Endothelial cell of umbilical vein (primary cell): ENCODE results near the gene SSH2. TPM values are rescaled to one million over a fixed set of nuclear protein-coding genes. Genes with fewer than 3 reads are reported as not detected.

ENCODE experiments used
- BruUV-seq: library from RNA; stranded (reverse); fragments of 400-500 nt; replicated peaks from 2 replicates; lab custom pipeline; 2021; lab: Mats Ljungman, UMichigan
- CTCF ChIA-PET: fragments of 300-600, 350-600 bp; sonication (Branson Sonifier 250); formaldehyde crosslinking; loops from one replicate; lab custom pipeline; 2021; ENCODE audit warnings: antibody characterized with exemption, inconsistent platforms; lab: Charles Lee
- POLR2A ChIA-PET: fragments of 300-600, 350-600 bp; sonication (Branson Sonifier 250); formaldehyde crosslinking; loops from one replicate; lab custom pipeline; 2021; ENCODE audit warnings: antibody characterized with exemption, inconsistent platforms; lab: Charles Lee
- DNase-seq: peaks from one replicate; pipeline ENCODE4 v3.0.0-alpha.2; 2011; ENCODE audit warnings: low read depth, low spot score
- FAIRE-seq: peaks from 2 replicates; lab custom pipeline; 2011; peaks lifted over from hg19 to GRCh38; lab: Jason Lieb, UNC
- H2AFZ ChIP-seq: 2 replicates; pipeline ENCODE4 v1.6.0; 2012; ENCODE audit warnings: low read depth, low read length, control low read depth, inconsistent platforms
- H3K27ac ChIP-seq: 2 replicates; pipeline ENCODE4 v1.5.1; 2011; ENCODE audit warnings: low read depth, mild to moderate bottlenecking, control low read depth, low read length, moderate library complexity; ENCODE audit not compliant: insufficient read depth
- H3K27me3 ChIP-seq, 2 experiments: 2 replicates each; pipeline versions ENCODE4 v1.6.0 to v1.6.1; 2011; ENCODE audit warnings: low read length in 2 of 2, mixed read lengths in 1 of 2; ENCODE audit not compliant: control insufficient read depth in 2 of 2, insufficient read depth in 2 of 2
- H3K36me3 ChIP-seq, 2 experiments: 2 replicates in 1 of 2; 3 replicates in 1 of 2; pipeline ENCODE4 v1.5.1; 2011; ENCODE audit warnings: low read length in 2 of 2, mild to moderate bottlenecking in 1 of 2, moderate library complexity in 1 of 2; ENCODE audit not compliant: control insufficient read depth in 2 of 2, insufficient read depth in 2 of 2; ENCODE audit errors: extremely low read depth in 1 of 2
- H3K4me1 ChIP-seq: 3 replicates; pipeline ENCODE4 v1.5.1; 2011; ENCODE audit warnings: mild to moderate bottlenecking, low read length; ENCODE audit not compliant: control insufficient read depth, insufficient read depth; ENCODE audit errors: extremely low read depth
- H3K4me2 ChIP-seq: 2 replicates; pipeline ENCODE4 v1.6.1; 2011; ENCODE audit warnings: low read length, control low read depth, mixed read lengths; ENCODE audit not compliant: insufficient read depth
- H3K4me3 ChIP-seq, 3 experiments: fragments of 200-600 bp in 1 of 3; sonication (generic), shearing (Covaris generic) in 1 of 3; replicated peaks in 1 of 3; 2 replicates each; pipeline ENCODE4 v1.5.1; 2011 to 2016; ENCODE audit warnings: control low read depth in 3 of 3, low read length in 3 of 3, mild to moderate bottlenecking in 2 of 3, inconsistent platforms in 1 of 3, low read depth in 1 of 3, moderate library complexity in 1 of 3; ENCODE audit not compliant: insufficient read depth in 1 of 3
- H3K79me2 ChIP-seq: 2 replicates; pipeline ENCODE4 v1.6.0; 2012; ENCODE audit warnings: low read length, inconsistent platforms; ENCODE audit not compliant: control insufficient read depth, insufficient read depth
- H3K9ac ChIP-seq: replicated peaks from 2 replicates; pipeline ENCODE3; 2011; ENCODE audit warnings: low read length, control low read depth; ENCODE audit not compliant: insufficient read depth; ENCODE audit errors: extremely low read depth
- H3K9me1 ChIP-seq: replicated peaks from 3 replicates; pipeline ENCODE4 v1.6.0; 2011; ENCODE audit warnings: mild to moderate bottlenecking, low read length; ENCODE audit not compliant: control insufficient read depth, insufficient read depth; ENCODE audit errors: extremely low read depth
- H3K9me3 ChIP-seq: replicated peaks from 2 replicates; pipeline ENCODE4 v1.5.1; 2012; ENCODE audit warnings: low read length, inconsistent platforms; ENCODE audit not compliant: control insufficient read depth, insufficient read depth
- H4K20me1 ChIP-seq: replicated peaks from 2 replicates; pipeline ENCODE3; 2011; ENCODE audit warnings: mild to moderate bottlenecking, low read length; ENCODE audit not compliant: control insufficient read depth, insufficient read depth; ENCODE audit errors: extremely low read depth
- CTCF ChIP-seq, 2 donors: IDR thresholded peaks; 1 replicate in 1 of 2; 2 replicates in 1 of 2; pipeline ENCODE4 v1.5.1; 2011; ENCODE audit warnings: low read length in 2 of 2, mild to moderate bottlenecking in 2 of 2, moderate library complexity in 2 of 2, control low read depth in 1 of 2, inconsistent platforms in 1 of 2, low read depth in 1 of 2; ENCODE audit not compliant: insufficient read depth in 1 of 2; ENCODE audit errors: extremely low read depth in 1 of 2
- EZH2 ChIP-seq: IDR thresholded peaks from 2 replicates; pipeline ENCODE4 v1.6.1; 2012; ENCODE audit warnings: borderline replicate concordance, low read depth, mild to moderate bottlenecking, moderate library complexity, low read length, inconsistent platforms; ENCODE audit not compliant: severe bottlenecking
- FOS ChIP-seq: IDR thresholded peaks from 2 replicates; pipeline ENCODE4 v1.6.1; 2011; ENCODE audit warnings: mild to moderate bottlenecking, low read length, moderate library complexity, borderline replicate concordance; ENCODE audit not compliant: insufficient read depth
- GATA2 ChIP-seq: IDR thresholded peaks from 2 replicates; pipeline ENCODE4 v1.7.0; 2011; ENCODE audit warnings: low read depth, mild to moderate bottlenecking, moderate library complexity, mixed read lengths, low read length; ENCODE audit not compliant: insufficient read length, insufficient read depth
- JUN ChIP-seq: IDR thresholded peaks from 2 replicates; pipeline ENCODE4 v1.6.1; 2011; ENCODE audit warnings: borderline replicate concordance, low read depth; ENCODE audit not compliant: insufficient read length, insufficient read depth
- MAX ChIP-seq: IDR thresholded peaks from 2 replicates; pipeline ENCODE4 v1.6.1; 2011; ENCODE audit not compliant: insufficient read depth, insufficient read length
- MYC ChIP-seq: IDR thresholded peaks from one replicate; pipeline ENCODE4 v1.6.1; 2011; ENCODE audit warnings: mild to moderate bottlenecking, low read depth, low read length
- POLR2A ChIP-seq: IDR thresholded peaks from 2 replicates; pipeline ENCODE4 v1.6.1; 2012; ENCODE audit warnings: low read depth, mild to moderate bottlenecking, control low read depth, low read length
- POLR2AphosphoS5 ChIP-seq: IDR thresholded peaks from 2 replicates; pipeline ENCODE4 v1.6.1; 2012; ENCODE audit warnings: low read depth, mild to moderate bottlenecking, control low read depth, low read length, moderate library complexity; ENCODE audit not compliant: insufficient read depth
- dilution Hi-C: fragments of 300-500 bp; cut with MboI; formaldehyde crosslinking; loops from one replicate; pipeline ENCODE4 v1.15.0; 2019; ENCODE audit warnings: low sequenced_read_pairs; ENCODE audit not compliant: extremely low pct_ligation_motif_present
- intact Hi-C: fragments of 100-400 bp; cut with micrococcal nuclease; formaldehyde crosslinking; loops from one replicate; pipeline ENCODE4 v1.10.0; 2022
- polyA plus RNA-seq, 4 experiments: library from polyadenylated mRNA; depleted of rRNA in 3 of 4; stranded (reverse) in 3 of 4; unstranded in 1 of 4; fragments of >200 nt; gene quantifications; 2 replicates each; pipeline versions ENCODE4 v1.2.1 to v1.2.3, GENCODE V29; 2011 to 2012; ENCODE audit warnings: missing spikeins in 1 of 4
- total RNA-seq: library from RNA; stranded (reverse); gene quantifications from 2 replicates; pipeline ENCODE4 v1.2.3, GENCODE V29; 2021

SSH2 gene
- total and polyA plus RNA-seq, 2 donors (not counting 3 experiments of a cell fraction or from before 2014, with no cell fraction given) = 24.6 to 60.9 TPM

- Histone ChIP-seq H3K4me2 (peak overlapping the region; percentile 86), H3K9me3 (no peaks in the 10 kb centered on the region), H3K4me1 (peaks cover 51% of the 10 kb centered on the region), H3K79me2 (peaks cover 73% of the 10 kb centered on the region), H3K27me3 (no peaks in the 10 kb centered on the region), H4K20me1 (no peaks in the 10 kb centered on the region), H2AFZ (no peak overlapping the region), H3K9me1 (no peaks in the 10 kb centered on the region), H3K9ac (peak overlapping the region; percentile 72), H3K27ac (peak overlapping the region; percentile 96), H3K4me3 (peak overlapping the region in 1 of 3 experiments; percentile 38), H3K36me3 (peaks cover 6 to 21% of the 10 kb centered on the region in 2 experiments)
- TSS peak; percentile 88 for BruUV-seq
- peak; percentile 79 for TF ChIP-seq POLR2A
- no peak for TF ChIP-seq MYC
- peak; percentile 54 for TF ChIP-seq FOS
- TF ChIP-seq CTCF (IDR thresholded peaks at IDR 0.05; ENCODE audit: extremely low read depth in 1 of 2, insufficient read depth in 1 of 2, low read depth in 1 of 2, low read length in 2 of 2) = peak in 1 of 2 donors; percentile 53
- no peak for TF ChIP-seq MAX
- peak; percentile 16 for TF ChIP-seq JUN
- TF ChIP-seq EZH2 = no peak
- peak; percentile 85 for TF ChIP-seq POLR2AphosphoS5
- no peak for TF ChIP-seq GATA2
- peak; percentile 57 for DNase-seq
- POLR2A ChIA-PET = no interaction called here
- CTCF ChIA-PET = interaction anchor here (0.9 to 4.2 kb wide), 5 partner anchors 9 to 32 kb away, joined by 3 to 27 read pairs (median 4); no protein-coding TSS in a partner anchor
- peak; percentile 95 for FAIRE-seq
- dilution Hi-C loops = no loop called here
- intact Hi-C loops = loop anchor here (5.0 kb wide), 1 partner anchor 193 kb away; the partner anchor contains the start of gene TAOK1
Observed at GRCh38 chr17:29585080-29585751, 344.8 kb downstream of the SSH2 start.
